NCI-H82 treated with DMSO at 0.1 percent for 48 hours (cell line): ENCODE data around the gene REEP1.

ENCODE experiments used
- DNase-seq: peaks from one replicate; lab custom pipeline; 2025; ENCODE audit not compliant: unreplicated experiment; lab: John Stamatoyannopoulos, UW

Gene REEP1

DNA sequence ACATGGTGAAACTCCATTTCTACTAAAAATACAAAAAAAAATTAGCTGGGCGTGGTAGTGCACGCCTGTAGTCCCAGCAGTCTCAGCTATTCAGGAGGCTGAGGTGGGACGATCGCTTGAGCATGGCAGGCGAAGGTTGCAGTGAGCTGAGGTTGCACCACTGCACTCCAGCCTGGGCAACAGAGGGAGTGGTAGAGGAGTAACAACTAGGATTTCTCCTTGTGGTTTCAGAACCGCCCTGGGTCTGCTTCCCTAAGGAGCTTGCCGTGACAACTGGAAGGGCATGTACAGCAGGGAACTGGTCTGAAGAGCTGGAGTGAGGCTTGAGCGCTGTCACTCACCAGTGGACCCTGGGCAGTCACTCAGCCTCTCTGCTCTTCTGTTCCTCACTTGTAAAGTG lies 29.1 kb downstream of the REEP1 start:
- DNase-seq: no peak

DNA sequence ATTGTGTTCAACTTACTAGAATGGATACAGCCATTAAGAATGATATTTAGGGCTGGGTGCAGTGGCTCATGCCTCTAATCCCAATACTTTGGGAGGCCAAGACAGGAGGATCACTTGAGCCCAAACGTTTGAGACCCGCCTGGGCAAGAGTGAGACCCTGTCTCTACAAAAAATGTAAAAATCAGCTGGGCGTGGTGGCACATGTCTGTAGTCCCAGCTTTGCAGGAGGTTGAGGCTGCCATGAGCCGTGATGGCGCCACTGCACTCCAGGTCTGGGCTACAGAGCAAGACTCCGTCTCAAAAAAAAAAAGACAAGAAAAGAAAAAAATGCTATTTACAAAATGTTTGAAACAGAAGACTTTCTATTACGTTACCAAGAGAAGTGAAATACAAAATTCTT lies 30.0 kb downstream of the REEP1 start:
- no peak for DNase-seq

DNA sequence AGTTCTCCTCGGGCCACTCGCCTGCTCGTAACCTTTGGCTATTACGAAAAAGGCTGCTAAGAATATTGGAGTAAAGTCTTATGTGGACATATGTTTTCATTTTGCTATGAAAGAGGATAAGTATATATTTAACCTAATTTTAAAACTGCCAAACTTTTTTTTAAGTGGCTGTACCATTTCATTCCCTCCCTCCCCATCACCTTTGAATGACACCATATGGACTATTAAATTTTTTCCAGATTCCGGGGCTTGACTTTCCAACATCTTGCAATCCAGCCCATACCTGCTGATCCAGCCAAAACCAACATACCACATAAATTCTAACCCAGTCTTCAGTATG lies 31.5 kb downstream of the REEP1 start:
- no peak for DNase-seq

DNA sequence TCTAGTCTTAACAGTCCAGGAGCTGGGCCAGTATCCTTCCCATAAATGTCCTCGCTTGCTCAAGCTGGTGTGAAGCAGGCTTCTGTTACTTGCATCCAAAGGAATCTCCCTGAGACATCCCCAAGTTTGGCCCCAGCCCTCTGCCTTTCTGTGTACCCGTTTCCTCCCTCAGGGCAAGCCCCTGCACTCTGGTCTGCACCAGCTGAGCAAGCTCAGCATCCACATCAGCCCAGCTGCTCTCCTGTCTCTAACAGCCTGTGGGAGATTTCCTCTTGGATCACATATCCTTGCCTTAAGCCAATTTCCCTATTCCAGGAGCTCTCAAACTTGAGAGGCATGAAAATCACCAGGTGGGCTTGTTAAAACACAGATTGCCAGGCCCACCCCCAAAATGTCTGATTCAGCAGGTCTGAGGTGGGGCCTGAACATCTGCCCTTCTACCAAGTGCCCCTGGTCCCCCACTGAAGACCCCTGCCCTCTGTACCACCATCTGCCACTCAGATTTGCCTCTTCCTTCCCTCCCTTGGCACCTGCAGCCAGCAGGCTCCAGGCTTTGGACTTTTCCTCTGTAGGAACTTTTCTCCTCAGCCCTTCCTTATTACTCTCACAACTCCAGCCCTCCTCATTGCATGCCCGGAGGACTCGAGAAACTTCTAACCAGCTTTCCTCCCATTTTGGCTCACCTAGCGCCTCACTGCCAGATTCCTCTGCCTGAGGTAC lies 32.1 kb downstream of the REEP1 start:
- peak; percentile 76 for DNase-seq

DNA sequence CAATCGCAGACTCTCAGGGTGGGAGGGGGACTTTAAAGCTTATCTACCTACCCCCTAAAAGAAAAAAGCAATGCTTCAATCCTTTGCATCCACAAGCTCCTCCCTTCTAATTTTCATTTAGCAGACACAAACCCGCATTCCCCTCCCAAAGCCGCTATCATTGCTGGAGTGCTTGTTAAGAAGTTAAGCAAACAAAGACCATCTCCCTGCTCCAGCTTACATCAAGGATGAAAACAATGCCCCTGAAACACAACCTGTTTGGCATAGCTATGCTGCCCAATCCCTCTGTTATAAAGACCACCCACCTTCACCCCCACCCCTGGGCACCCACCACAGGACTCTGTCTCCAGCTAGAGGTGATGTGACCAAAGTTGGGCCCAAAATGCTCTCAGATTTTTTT lies 33.0 kb downstream of the REEP1 start:
- peak; percentile 57 for DNase-seq

DNA sequence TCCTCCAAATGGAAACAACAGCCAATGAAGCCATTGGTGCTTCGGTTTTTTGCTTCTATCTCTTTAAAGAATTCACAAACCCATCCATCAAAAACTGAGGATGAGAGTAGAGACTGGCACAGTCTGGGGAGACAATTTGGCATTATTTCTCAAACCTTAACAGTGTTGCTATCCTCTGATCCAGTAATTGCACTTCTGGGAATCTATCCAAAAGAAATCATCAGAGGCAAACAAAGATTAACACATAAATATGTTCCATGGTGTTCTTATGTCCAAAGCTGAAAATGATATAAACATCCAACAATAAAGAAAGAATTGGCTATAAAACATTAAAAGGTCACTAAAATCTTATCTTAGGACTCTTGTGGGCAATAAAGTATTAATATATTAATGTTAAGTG lies 35.1 kb downstream of the REEP1 start:
- DNase-seq: no peak

DNA sequence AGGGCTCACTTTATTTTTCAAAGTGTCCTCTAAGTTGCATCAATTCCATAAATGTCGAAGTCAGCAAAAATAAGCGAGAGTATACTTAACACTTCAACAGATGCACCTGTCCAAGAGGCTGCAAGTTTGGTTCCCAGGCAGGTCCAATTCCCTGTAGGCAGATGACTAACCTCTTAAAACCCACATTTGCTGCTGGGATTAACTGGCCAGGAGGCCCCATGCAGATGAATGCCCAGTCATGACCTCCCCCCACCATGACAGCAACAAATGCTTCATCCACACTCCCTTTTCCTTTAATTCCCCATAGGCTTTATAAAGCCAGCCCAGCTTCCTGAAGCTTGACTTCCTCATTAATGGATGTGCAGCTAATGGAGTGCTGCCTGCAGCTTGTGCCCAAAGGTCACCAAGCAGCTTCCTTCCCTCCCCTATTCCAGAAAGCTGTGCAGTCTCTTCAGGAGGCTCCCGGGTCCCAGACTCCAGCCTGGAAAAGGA lies 35.7 kb downstream of the REEP1 start:
- DNase-seq: peak; percentile 89

DNA sequence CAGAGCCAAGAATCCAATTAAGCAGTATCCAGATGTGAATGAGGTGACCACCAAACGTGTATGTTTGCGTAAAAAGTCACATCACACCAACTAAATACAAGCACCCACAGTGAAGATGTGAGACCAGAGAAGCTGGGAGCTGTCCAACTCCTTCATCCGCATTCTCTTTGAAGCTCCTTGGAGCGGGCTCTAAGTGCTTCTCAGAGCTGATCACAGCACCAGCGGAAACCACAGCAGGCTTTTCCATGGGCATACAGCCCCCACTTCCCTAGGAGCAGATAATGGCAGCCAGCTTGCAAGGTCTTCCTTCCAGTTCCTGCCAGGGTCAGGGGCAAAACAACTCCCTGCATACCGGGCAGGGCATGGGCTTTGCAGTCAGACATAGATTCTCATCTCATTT lies 36.4 kb downstream of the REEP1 start:
- no peak for DNase-seq

DNA sequence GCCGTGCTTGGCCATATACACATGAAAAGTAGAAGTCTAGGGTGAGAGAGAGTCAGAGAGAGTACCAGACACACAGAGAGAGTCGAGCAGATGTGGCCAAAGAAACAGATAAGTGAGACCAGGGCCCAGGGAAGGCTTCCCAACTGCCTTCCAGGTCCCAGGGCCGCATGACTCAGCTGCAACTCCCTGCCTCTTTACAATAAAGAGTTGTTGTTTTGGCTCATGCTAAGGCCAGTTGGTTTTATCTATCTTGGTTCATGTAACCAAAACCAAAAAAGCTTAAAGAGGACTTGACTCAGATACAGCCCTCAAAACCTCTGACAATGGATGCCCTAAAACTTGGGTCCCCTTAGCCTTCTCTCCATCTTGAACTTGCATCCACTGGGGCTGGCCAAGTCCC lies 36.9 kb downstream of the REEP1 start:
- DNase-seq: no peak

DNA sequence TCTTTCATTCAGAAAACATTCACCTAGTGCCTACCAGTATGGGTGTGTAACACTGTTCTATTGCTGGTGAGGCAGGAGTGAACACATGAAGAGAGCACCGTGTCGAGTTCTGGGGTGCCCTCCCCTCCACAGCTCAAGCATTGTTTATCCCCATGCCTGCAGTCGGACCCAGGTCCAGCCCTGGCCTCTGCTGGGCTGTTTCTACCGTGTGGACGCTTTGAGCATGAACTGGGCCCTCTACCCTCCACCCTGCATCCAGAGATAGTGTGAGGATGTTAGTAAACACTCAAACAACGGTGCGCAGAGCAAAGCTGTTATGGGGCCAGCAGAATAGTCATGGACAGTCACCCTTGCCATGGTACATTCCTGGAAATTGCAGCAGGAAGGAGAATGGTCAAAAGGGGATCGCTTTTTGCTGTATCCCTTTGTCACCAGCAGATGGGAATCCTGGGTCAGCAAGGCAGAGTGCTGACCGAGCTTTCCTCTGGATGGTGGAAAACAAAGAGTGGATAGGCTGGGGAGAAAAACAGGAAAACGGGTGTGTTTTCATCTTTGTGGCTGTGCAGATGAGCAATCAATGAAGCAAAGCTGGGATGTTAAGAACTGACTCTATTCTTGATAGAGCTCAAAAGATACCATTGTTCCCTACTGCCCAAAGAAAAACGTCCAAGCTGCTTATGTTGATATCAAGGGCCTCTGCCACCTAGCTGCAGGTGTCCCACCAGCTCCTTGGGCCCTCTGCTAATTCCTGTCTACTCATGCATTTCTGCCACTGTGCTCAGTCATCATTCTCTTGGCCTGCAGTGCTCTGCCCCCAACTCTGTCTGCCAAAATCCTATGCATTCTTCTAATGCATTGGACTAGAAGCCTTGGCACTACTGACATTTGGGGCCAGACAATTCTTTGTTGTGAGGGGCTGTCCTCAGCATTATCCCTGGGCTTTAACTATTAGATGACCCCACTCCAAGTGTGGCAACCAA lies 38.7 kb downstream of the REEP1 start:
- no peak for DNase-seq

DNA sequence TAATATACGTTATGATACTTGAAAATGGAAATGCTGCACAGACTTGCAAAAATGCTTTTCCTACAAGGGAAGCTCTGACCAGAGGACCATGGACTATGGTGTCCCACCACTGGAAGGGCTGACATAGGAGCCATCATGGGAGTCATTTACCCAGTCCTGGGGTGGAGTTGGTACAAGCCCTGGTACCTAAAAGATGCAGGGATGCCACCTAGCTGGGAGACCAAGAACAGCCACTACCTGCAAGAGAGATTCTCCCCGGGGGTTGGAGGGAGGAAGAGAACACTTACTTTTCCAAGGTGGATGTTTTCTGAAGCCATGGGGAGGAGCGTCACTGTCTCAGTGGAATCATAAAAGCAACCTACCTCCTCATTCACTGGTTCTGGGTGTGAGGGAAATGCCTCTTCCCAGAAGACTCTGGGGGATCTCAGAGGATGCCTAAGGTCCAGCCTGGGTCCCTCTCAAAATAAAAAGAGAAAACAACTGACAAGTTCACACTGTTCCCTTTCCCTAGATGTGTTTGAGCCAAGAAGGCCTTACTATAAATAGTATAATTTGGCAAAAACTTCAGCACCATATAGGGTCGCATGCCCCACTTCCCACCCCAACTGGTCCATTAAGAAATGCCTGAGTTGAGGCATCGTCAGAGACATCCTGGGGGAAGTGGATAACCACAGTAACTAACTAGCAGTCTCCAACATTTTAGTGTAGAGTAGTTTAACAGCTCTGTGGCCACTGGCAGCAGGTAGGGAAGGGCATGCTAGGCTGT lies 39.9 kb downstream of the REEP1 start:
- DNase-seq: peak; percentile 13

DNA sequence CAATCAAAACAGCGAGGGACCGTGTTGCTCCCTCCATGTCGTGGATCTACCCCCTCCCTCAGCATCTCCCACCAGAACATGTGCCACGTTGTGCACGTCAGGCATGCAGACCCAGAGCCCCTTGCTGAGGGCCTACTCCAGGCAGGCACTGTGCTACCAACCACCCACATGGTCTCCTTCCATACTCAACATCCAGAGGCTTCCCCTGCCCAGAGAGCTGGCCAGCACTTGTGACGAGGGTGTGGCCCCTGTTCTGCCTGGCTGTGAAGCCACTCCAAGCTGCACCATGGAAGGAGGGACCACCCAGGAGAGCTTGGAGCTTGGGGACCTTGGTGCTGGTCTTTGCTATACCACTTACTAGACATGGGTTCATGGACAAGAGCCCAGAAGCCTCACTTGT lies 40.5 kb downstream of the REEP1 start:
- no peak for DNase-seq

DNA sequence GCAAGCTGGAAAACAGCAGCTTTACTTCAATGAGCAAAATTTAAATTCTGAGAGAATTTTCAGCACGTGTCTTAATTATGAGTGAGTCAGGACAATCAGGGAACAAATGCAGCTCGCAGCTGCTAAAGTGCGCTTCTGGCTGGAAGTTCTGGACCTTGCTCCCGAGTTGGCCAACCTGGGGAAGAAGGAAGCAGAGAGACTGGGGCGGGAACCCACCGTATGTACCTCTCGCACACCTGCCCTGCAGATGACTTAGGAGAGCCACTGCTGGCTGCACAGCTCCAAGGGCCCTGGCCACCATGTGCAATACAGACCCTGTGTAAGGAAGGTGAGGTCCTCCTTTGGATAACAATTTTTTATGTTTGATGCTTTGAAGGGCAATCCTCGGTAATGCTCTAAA lies 42.4 kb downstream of the REEP1 start:
- no peak for DNase-seq

DNA sequence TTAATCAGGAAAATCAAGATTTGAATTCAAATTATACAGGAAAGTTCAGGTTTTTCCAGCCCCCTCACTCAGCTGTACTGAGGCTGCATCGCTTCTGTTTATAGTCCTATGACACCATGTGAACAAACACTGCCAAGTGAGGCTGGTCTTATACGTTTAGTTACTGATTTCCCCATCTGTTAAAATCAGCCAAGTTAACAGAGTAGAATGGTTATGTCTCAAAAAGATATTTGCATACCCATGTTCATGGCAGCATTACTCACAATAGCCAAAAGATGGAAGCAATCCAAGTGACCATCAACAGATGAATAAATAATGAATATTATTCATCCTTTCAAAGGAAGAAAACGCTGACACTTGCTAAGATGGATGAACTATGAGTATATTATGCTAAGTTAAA lies 43.8 kb downstream of the REEP1 start:
- DNase-seq: no peak

DNA sequence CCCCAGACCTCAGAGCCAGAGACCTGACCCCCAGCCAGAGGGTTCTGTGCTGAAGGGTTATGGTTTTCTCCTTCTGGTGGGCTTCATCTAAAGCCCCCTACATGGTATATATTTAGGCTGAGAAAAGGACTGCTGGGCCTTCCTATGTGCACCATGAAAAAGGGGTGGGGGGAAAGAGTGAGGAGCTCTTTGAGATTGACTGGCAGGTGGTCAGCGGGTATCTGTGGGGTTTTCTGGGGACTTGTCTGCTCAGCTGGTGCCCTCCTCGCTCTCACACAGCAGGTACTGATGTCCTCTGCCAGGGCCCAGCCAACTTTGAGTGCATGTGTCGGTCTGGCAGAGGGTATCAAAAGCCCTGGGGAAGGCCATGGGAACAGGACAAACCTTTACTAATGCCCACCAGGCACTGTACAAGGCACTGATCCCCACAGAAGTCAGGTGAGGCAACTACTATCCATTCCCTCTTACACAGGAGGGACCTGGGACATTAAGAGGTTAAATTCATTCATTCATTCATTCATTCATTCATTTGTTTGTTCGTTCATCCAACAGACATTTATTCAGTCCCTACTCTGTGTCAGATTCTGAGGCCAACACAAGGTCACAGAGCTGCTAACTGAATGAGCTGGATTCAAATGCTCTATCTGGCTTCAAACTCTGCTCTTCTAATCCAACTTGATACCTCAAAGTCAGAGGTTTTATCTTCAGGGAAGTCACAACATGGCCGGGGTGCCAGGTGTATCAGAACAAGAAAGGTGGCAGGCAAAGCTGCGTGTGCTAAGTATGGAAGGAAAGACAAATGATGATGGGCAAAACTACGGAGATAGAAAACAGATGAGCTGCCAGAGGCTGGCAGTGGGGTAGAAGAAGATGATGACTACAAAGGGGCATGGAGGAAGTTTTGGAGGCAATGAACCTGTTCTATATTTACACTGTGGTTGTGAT lies 44.6 kb downstream of the REEP1 start:
- no peak for DNase-seq

DNA sequence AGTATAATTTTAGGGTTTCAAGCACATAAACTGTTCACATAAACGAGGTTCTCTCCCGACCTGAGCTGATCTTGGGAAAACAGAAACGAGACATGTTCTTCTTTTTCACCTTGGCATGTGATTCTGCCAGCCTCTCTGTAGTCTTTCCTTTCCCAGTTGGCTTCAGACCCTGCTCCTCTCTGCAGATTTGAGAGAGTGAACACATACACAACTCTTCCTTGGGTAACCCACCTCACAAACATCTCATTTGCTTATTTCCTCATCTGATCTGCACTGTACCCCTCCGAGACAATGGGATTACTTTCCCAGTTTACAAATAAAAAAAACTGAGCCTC lies 46.1 kb downstream of the REEP1 start:
- DNase-seq: no peak

DNA sequence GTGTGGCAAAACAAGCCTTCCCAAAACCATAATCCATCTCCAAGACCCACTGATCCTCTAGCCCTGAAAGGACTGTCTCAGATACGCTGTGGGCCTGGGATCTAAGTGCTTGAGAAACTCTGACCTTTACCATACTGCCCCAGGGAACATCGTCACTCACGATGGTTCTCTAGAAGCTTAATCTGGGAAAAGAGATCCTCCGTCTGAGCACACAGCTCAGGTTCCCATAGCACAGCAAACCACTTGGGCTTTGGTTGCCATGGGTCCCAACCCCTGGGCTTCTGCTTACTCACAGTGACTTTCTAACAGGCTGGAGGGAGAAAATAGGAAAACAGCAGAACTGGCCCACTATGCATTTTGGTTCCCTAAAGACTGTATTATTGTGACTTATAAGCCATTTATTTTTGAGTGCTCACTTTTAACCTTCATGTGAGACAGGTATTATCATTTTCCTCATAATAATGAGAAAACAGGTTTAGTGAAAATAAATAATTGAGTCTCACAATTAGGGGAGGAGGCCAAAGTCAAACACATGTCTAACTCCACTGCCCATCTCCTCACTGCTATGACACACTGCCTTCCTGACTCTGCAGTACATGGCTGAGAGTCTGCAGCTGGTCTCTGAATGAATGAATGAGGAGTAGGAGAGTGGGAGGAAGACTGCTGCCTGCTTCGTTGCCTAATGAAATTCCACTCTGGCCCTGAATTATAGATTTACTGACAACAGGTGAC lies 46.7 kb downstream of the REEP1 start:
- no peak for DNase-seq

DNA sequence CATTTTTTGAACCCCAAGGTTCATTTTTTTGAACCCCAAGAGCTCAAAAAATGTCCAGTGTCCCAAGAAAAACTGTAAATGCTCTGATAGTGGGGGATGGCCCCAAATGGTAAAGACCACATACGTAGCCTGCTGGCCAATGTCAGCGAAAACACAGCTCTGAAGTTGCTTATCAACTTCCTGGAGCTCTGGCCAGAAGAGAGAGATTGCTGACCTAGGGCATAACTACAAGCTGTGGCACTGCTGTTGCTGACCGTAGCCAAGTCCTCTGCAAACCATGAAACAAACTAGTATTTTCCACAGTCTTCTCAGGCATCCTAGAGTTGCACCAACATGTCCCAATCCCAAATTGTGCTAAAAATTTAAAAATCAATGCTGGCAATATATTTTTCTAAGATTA lies 50.9 kb downstream of the REEP1 start:
- DNase-seq: no peak

DNA sequence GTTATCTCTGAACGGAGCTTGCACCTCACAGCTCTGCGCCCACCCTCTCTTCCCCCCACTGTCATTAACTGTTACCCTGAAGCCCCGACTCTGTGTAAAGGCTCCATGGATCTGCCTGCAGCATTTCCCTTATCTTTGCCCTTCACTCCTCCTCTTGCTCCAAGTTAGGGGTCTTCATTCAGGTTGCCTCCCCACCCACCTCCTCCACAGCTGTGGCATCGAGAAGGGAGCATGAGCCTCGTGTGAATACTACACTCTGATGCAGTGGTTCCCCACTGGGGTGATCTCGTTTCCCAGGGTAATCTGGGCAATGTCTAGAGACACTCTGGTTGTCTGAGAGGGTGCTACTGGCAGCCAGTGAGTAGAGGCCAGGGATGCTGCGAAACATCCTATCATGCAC lies 51.4 kb downstream of the REEP1 start:
- no peak for DNase-seq

DNA sequence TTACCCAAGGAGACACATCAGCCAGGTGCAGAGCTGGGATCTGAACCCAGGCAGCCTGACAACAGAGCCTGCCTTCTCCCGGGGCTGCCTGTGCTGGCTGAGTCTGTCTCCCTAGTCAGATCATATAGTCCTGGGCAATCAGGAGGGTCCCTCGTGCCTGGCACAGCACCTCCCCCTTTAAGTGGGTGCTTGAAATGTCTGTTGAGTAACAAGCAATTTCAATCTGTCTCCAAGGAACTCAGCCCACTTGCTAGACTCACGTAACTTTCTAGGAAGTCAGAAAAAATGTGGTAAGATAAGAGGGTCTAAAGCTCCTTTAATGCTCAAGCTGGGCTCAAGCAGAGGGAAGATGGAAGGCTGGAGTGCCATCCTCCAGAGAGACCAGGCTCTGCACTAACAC lies 51.9 kb downstream of the REEP1 start:
- no peak for DNase-seq
